ENCODE data around the gene AGO1.
"Not testable (repeated sequence)": the region's sequence is repeated elsewhere in the genome, so short reads cannot be mapped to it uniquely, and the experiment has no call there.

Gene AGO1

GRCh38 chr1:35945327-35945726, 62.3 kb downstream of the AGO1 start:
- no peak for DNase-seq (ENCODE audit: low read depth, low spot score)

GRCh38 chr1:35947547-35947946, 64.5 kb downstream of the AGO1 start:
- no peak for DNase-seq (ENCODE audit: low read depth, low spot score)
- no peak overlapping the region for H3K4me3 ChIP-seq (ENCODE audit: low read length)

More at GRCh38 chr1:35945327-35945726, 62.3 kb downstream of the AGO1 start:
- H3K4me3 ChIP-seq (ENCODE audit: low read length): no peak overlapping the region

- no peak for DNase-seq (ENCODE audit: low read depth, low spot score)
- H3K4me3 ChIP-seq (ENCODE audit: low read length): no peak overlapping the region
These were observed 75.5 kb downstream of the AGO1 start for GRCh38 chr1:35958558-35958957.

GRCh38 chr1:35959304-35959703, 76.3 kb downstream of the AGO1 start:
- DNase-seq (ENCODE audit: low read depth, low spot score): no peak
- H3K4me3 ChIP-seq (ENCODE audit: low read length): no peak overlapping the region

DNA sequence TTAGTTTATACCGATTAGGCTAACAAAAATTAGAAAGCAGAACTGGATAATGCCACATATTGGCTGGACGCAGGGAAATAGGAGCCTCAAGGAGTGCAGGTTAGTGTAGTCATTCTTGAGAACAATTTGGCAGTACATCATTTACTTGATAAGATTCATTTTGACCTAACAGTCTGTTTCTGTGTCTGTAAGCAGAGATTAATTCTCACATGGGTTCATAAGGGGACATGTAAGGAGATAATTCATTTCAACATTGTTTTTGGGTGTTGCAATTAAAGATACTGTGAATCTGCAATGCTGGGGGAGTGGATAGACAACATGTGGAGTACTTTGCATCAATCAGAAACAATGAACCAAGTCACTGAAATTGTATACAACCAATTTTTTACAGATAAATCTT, 79.9 kb downstream of the AGO1 start:
- DNase-seq (ENCODE audit: low read depth, low spot score): no peak
- H3K4me3 ChIP-seq (ENCODE audit: low read length): no peak overlapping the region

- not testable (repeated sequence) for H3K4me3 ChIP-seq (ENCODE audit: low read length); DNase-seq (ENCODE audit: low read depth, low spot score)
These were observed 81.3 kb downstream of the AGO1 start for GRCh38 chr1:35964277-35964676.

DNA sequence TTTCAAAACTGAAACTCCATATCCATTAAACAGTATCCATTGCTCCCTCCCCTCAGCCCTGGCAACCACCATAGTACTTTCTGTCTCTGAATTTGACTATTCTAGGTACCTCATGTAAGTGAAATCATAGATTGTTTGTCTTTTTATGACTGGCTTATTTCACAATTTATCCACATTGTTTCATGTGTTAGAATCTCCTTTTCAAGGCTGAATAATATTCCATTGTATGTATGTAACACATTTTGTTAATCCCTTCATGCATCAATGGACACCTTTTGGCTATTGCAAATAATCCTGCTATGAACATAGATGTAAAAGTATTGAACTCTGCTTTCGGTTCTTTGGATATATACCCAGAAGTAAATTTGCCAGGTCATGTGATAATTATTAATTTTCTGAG, 85.4 kb downstream of the AGO1 start:
- H3K4me3 ChIP-seq (ENCODE audit: low read length): no peak overlapping the region
- no peak for DNase-seq (ENCODE audit: low read depth, low spot score)

DNA sequence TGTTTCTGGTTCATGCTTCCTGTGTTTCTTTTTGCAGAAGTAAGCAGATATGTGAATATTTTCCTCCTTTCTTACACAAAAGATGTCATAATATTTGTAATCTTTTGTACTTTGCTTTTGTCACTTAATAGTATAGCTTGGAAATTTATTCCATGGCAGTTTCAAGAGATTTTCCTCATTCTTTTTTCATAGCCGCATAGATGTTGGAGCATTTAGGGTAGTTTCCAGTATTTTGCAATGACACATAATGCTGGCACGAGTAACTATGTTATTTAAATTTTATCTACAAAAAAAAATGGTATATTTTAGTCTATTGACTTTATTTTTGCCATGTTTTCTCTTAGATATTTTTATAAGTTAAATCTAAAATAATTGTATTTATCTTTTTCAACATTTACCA, 88.6 kb downstream of the AGO1 start:
- no peak overlapping the region for H3K4me3 ChIP-seq (ENCODE audit: low read length)

DNA sequence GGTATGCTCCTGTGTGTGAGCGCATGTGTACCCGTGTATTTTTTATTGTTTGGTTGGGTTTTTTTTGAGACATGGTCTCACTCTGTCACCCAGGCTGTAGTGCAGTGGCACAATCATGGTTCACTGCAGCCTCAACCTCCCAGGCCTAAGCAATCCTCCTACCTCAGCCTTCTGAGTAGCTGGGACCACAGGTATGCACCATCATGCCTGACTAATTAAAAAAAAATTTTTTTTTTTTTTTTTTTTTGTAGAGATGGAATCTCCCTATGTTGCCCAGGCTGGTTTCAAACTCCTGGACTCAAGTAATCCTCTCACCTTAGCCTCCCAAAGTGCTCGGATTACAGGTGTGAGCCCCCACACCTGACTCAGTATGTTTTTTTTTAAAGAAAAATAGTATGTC, 89.6 kb downstream of the AGO1 start:
- not testable (repeated sequence) for H3K4me3 ChIP-seq (ENCODE audit: low read length); DNase-seq (ENCODE audit: low read depth, low spot score)

More for the DNA sequence above, 88.6 kb downstream of the AGO1 start:
- DNase-seq (ENCODE audit: low read depth, low spot score): no peak

DNA sequence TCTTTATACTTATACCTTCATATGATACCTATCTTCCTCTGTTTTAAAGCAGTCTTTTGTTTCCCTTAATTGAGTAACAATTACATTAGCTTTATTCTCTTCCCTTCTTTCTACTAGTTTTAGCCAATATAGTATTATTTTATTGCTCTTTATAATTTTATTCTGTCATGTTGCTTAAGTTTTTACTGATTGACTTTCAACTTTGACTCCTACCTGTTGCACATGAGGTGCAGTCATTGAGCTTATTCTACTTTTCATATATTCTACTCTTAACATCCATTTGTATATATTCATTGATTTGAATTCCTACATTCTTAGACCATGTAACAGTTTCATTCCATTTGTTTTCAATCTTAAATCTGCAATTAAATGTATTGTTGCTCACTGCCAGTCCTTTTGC, 97.1 kb downstream of the AGO1 start:
- no peak overlapping the region for H3K4me3 ChIP-seq (ENCODE audit: low read length)
- DNase-seq (ENCODE audit: low read depth, low spot score): no peak

Measured in Jurkat, Clone E6-1 (cell line).